ENCODE data around the gene TMEM196.

The TMEM196 gene

GRCh38 chr7:19708397-19709248, 64.8 kb downstream of the TMEM196 start, which contains the start of gene POLR1F:
Gene POLR1F (minus strand): TSS chr7:19709037. CDS start chr7:19709016, 21 bp downstream.
- Histone ChIP-seq H3K9me3 (no peaks in the 10 kb centered on the region), H3K36me3 (no peaks in the 10 kb centered on the region), H3K27me3 (peaks cover 8% of the 10 kb centered on the region), H3K4me3 (ENCODE audit: low read depth in 1 of 2, low read length in 1 of 2) (peak within 1 kb of the TSS; percentile 61 to 65), H3K4me1 (ENCODE audit: control insufficient read depth in 1 of 2, insufficient read depth in 1 of 2, low read depth in 1 of 2, low read length in 1 of 2) (peaks cover 15 to 16% of the 10 kb centered on the region in 2 experiments), H3K27ac (peak within 1 kb of the TSS; percentile 49)
- peak; percentile 84 for TF ChIP-seq CTCF (IDR thresholded peaks at IDR 0.05)

DNA sequence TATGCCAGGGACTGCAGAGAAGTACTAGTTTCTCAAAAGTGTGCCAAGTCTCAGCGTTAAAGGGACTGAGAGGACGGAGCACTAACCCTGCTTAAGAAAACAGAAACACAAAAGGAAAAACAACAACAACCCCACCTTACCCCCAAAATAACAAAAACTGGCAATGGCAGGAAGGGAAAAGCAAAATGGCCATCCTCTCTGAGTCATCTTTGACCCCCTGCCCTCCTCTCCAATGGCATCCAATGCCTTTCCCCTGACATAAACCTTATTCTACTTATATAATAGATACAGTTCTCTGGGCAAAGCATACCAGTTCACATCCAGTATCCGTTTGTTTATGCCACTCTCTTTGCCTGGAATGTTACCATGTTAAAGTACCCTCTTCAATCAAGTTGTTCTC, 66.2 kb downstream of the TMEM196 start:
- Histone ChIP-seq H3K36me3 (no peaks in the 10 kb centered on the region), H3K9me3 (no peaks in the 10 kb centered on the region), H3K4me3 (ENCODE audit: low read depth in 1 of 2, low read length in 1 of 2) (no peak overlapping the region), H3K27ac (no peak overlapping the region), H3K4me1 (ENCODE audit: control insufficient read depth in 1 of 2, insufficient read depth in 1 of 2, low read depth in 1 of 2, low read length in 1 of 2) (peaks cover 15 to 16% of the 10 kb centered on the region in 2 experiments), H3K27me3 (peaks cover 8% of the 10 kb centered on the region)
- no peak for TF ChIP-seq CTCF (IDR thresholded peaks at IDR 0.05)

- H3K36me3 ChIP-seq, result no peaks in the 10 kb centered on the region
- no peaks in the 10 kb centered on the region for H3K27me3 ChIP-seq
- H3K4me1 ChIP-seq (ENCODE audit: control insufficient read depth in 1 of 2, insufficient read depth in 1 of 2, low read depth in 1 of 2, low read length in 1 of 2), result peaks cover 15 to 16% of the 10 kb centered on the region in 2 experiments
- H3K4me3 ChIP-seq (ENCODE audit: low read depth in 1 of 2, low read length in 1 of 2), result no peak overlapping the region
- H3K27ac ChIP-seq, result no peak overlapping the region
- no peaks in the 10 kb centered on the region for H3K9me3 ChIP-seq
- TF ChIP-seq CTCF (IDR thresholded peaks at IDR 0.05), result no peak
These were observed 67.8 kb downstream of the TMEM196 start for GRCh38 chr7:19705663-19706062.

DNA sequence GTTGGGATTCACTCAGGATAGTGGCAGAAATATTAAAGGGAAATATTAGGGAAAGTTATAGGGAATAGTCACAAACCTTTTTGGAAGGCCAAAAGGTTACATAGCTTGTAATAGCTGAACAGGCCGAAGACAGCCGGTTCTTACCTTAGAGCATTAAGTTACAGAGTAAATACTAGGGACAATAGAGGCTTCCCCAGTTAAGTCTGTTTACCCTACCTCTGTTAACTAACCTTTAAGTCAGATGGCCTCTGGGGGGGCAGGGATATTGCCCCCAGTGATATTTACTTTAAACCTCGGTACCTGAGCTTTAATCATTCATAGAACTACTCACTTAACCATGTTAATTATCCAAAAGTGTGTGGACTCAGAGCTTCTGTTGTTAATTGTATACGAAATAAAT, 71.9 kb downstream of the TMEM196 start:
- H3K4me1 ChIP-seq (ENCODE audit: control insufficient read depth in 1 of 2, insufficient read depth in 1 of 2, low read depth in 1 of 2, low read length in 1 of 2), result no peaks in the 10 kb centered on the region
- no peak overlapping the region for H3K4me3 ChIP-seq (ENCODE audit: low read depth in 1 of 2, low read length in 1 of 2)
- no peaks in the 10 kb centered on the region for H3K36me3 ChIP-seq
- H3K27ac ChIP-seq, result no peak overlapping the region
- H3K9me3 ChIP-seq, result no peaks in the 10 kb centered on the region
- no peaks in the 10 kb centered on the region for H3K27me3 ChIP-seq
- no peak for TF ChIP-seq CTCF (IDR thresholded peaks at IDR 0.05)

DNA sequence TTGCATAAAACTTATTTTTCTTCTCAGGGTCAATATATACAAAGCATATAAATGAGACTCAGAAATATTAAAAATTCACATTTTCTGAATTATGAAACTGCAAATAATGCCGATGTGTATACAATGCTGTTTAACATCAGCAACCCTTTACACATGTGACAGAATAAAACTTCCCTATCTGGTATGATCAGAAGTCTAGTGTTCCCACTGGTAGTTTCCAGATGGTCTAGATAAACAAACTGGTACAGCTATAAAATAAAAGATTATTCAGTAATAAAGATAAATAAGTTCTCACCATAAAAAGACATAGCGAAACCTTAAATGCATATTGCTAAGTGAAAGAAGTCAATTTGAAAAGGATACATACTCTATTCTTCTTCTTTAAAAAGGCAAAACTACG, 72.5 kb downstream of the TMEM196 start:
- no peak overlapping the region for H3K27ac ChIP-seq
- no peaks in the 10 kb centered on the region for H3K36me3 ChIP-seq
- no peak for TF ChIP-seq CTCF (IDR thresholded peaks at IDR 0.05)
- no peaks in the 10 kb centered on the region for H3K4me1 ChIP-seq (ENCODE audit: control insufficient read depth in 1 of 2, insufficient read depth in 1 of 2, low read depth in 1 of 2, low read length in 1 of 2)
- no peaks in the 10 kb centered on the region for H3K9me3 ChIP-seq
- H3K4me3 ChIP-seq (ENCODE audit: low read depth in 1 of 2, low read length in 1 of 2), result no peak overlapping the region
- H3K27me3 ChIP-seq, result no peaks in the 10 kb centered on the region

Measured in neutrophil (primary cell).